SIG-M5 treated with dmso at 0.1 percent for 504 hours (cell line): ENCODE measurements around the gene PLCB1.
"Not testable (repeated sequence)": the region's sequence is repeated elsewhere in the genome, so short reads cannot be mapped to it uniquely, and the experiment has no call there.

Source experiments
- DNase-seq: peaks from one replicate; lab custom pipeline; 2025; ENCODE audit not compliant: unreplicated experiment; lab: John Stamatoyannopoulos, UW

The PLCB1 gene

GRCh38 chr20:8578161-8578865 lies 446.2 kb downstream of the PLCB1 start:
- DNase-seq: no peak

GRCh38 chr20:8579035-8579434 lies 447.0 kb downstream of the PLCB1 start:
- DNase-seq: no peak

GRCh38 chr20:8581446-8582183 lies 449.5 kb downstream of the PLCB1 start:
- no peak for DNase-seq

- DNase-seq: no peak
Measured at GRCh38 chr20:8583012-8583565, 451.0 kb downstream of the PLCB1 start.

GRCh38 chr20:8583566-8584043 lies 451.5 kb downstream of the PLCB1 start:
- DNase-seq: no peak

- no peak for DNase-seq
Measured at GRCh38 chr20:8587251-8587650, 455.2 kb downstream of the PLCB1 start.

- no peak for DNase-seq
Measured at GRCh38 chr20:8587810-8588209, 455.7 kb downstream of the PLCB1 start.

GRCh38 chr20:8589956-8590355 lies 457.9 kb downstream of the PLCB1 start:
- DNase-seq: no peak

GRCh38 chr20:8600910-8601541 lies 469.0 kb downstream of the PLCB1 start:
- not testable (repeated sequence) for DNase-seq

- DNase-seq: no peak
Measured at GRCh38 chr20:8601542-8601912, 469.5 kb downstream of the PLCB1 start.

- peak; percentile 30 for DNase-seq
Measured at GRCh38 chr20:8602389-8603116, 470.5 kb downstream of the PLCB1 start.

- no peak for DNase-seq
Measured at GRCh38 chr20:8608470-8608869, 476.4 kb downstream of the PLCB1 start.

- DNase-seq: no peak
Measured at GRCh38 chr20:8616792-8617191, 484.7 kb downstream of the PLCB1 start.

- no peak for DNase-seq
Measured at GRCh38 chr20:8621001-8621400, 488.9 kb downstream of the PLCB1 start.

GRCh38 chr20:8624046-8624445 lies 492.0 kb downstream of the PLCB1 start:
- no peak for DNase-seq

- no peak for DNase-seq
Measured at GRCh38 chr20:8624616-8625015, 492.6 kb downstream of the PLCB1 start.

- DNase-seq: no peak
Measured at GRCh38 chr20:8627340-8628004, 495.4 kb downstream of the PLCB1 start.

- DNase-seq: no peak
Measured at GRCh38 chr20:8631271-8631670, 499.2 kb downstream of the PLCB1 start.

- DNase-seq: no peak
Measured at GRCh38 chr20:8633366-8633765, 501.3 kb downstream of the PLCB1 start.

GRCh38 chr20:8635048-8635572 lies 503.0 kb downstream of the PLCB1 start:
- DNase-seq: no peak
